Left lung (tissue), 14 donors: ENCODE measurements around the gene PSENEN. TPM values are rescaled to one million over a fixed set of nuclear protein-coding genes. Genes with fewer than 3 reads are reported as not detected.
A peak's percentile ranks its signal among the peaks of the same experiment; 100 is the strongest.

Experiments
- ATAC-seq: fragments of 200-7000 bp; cut with Tn5 transposase; one replicate; pipeline ENCODE4 v1.9.1; 2020; ENCODE audit warnings: moderate library complexity
- DNase-seq, 4 donors: peaks; one replicate each; pipeline ENCODE4 v3.0.0-alpha.2; 2013 to 2020
- H3K27ac ChIP-seq, 2 donors: fragments of 200-600 bp; sonication (generic) in 1 of 2; one replicate each; pipeline versions ENCODE4 v1.5.0 to v1.8.0; 2020 to 2021
- H3K27me3 ChIP-seq, 2 donors: fragments of 200-600 bp; sonication (generic) in 1 of 2; one replicate each; pipeline versions ENCODE4 v1.5.0 to v1.8.0; 2020 to 2021
- H3K36me3 ChIP-seq, 2 donors: fragments of 200-600 bp; sonication (generic) in 1 of 2; one replicate each; pipeline versions ENCODE4 v1.5.0 to v1.8.0; 2020 to 2021
- H3K4me1 ChIP-seq, 2 donors: fragments of 200-600 bp; one replicate each; pipeline ENCODE4 v1.8.0; 2021
- H3K4me3 ChIP-seq, 2 donors: fragments of 200-600 bp; sonication (generic) in 1 of 2; one replicate each; pipeline versions ENCODE4 v1.5.0 to v1.8.0; 2020 to 2021; ENCODE audit warnings: mild to moderate bottlenecking in 1 of 2
- H3K9me3 ChIP-seq, 2 donors: fragments of 200-600 bp; sonication (generic) in 1 of 2; one replicate each; pipeline versions ENCODE4 v1.5.0 to v1.8.0; 2020 to 2021
- intact Hi-C, 2 donors: fragments of 100-400 bp; cut with DNase I; formaldehyde crosslinking; loops; one replicate each; pipeline versions ENCODE4 v1.11.2 to v1.14.2; 2022
- long read RNA-seq, 12 donors: library from polyadenylated mRNA in 2 of 12; unstranded in 2 of 12; transcript quantifications; one replicate each; pipeline ENCODE4 v2.0.0 and lab custom pipeline, GENCODE V29; 2019 to 2026
- polyA plus RNA-seq, 6 donors: library from polyadenylated mRNA; unstranded; fragments of 120-200 nt; gene quantifications; one replicate each; pipeline ENCODE4 v1.2.1, GENCODE V29; 2013; ENCODE audit not compliant: insufficient read length in 6 of 6
- total RNA-seq, 2 donors: library from RNA; stranded (reverse); fragmentation: NEBNext Ultra II Directional; extraction: Animal tissue kit (Norgen Biotek cat#: 25700); gene quantifications; one replicate each; pipeline ENCODE4 v1.2.1, GENCODE V29; 2021
- TF ChIP-seq, protein P1 (sequence below), 2 donors: fragments of 200-600 bp; sonication (generic) in 1 of 2; IDR thresholded peaks; one replicate each; pipeline versions ENCODE4 v1.5.0 to v1.8.0; 2021; ENCODE audit warnings: antibody characterized with exemption in 2 of 2
- donor health status: DM: no; HTN: yes; CAD: no.
- donor health status: DM: no; HTN: no; CAD: no.

Gene PSENEN, protein sequence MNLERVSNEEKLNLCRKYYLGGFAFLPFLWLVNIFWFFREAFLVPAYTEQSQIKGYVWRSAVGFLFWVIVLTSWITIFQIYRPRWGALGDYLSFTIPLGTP
- total RNA-seq (10 to 100 TPM; 59.6 to 90.3 TPM), polyA plus RNA-seq (10 to 100 TPM; 39.6 to 59.7 (median 46.9) TPM)
- long read RNA-seq, donor 1, transcript PSENEN-201 (4 exons, 603 nt), result minor isoform, 5 of 86 reads
- long read RNA-seq, donor 1, transcript PSENEN-202 (4 exons, 1,661 nt), result major isoform, 47 of 86 reads
- long read RNA-seq, donor 1, partial matches to known transcripts, result 16 of 86 reads
- long read RNA-seq, donor 1, other reads (novel, unspliced or antisense), result 14 of 86 reads
- long read RNA-seq, donor 2, transcript PSENEN-202 (4 exons, 1,661 nt), result major isoform, 11 of 15 reads
- long read RNA-seq, donor 2, partial matches to known transcripts, result 0 of 15 reads
- long read RNA-seq, donor 2, other reads (novel, unspliced or antisense), result 0 of 15 reads
- long read RNA-seq, donor 3, transcript PSENEN-202 (4 exons, 1,661 nt), result major isoform, 21 of 22 reads
- long read RNA-seq, donor 3, partial matches to known transcripts, result 0 of 22 reads
- long read RNA-seq, donor 3, other reads (novel, unspliced or antisense), result 0 of 22 reads
- long read RNA-seq, donor 4, transcript PSENEN-202 (4 exons, 1,661 nt), result major isoform, 29 of 34 reads
- long read RNA-seq, donor 4, partial matches to known transcripts, result 1 of 34 reads
- long read RNA-seq, donor 4, other reads (novel, unspliced or antisense), result 0 of 34 reads
- long read RNA-seq, donor 5, transcript PSENEN-202 (4 exons, 1,661 nt), result major isoform, 20 of 59 reads
- long read RNA-seq, donor 5, partial matches to known transcripts, result 21 of 59 reads
- long read RNA-seq, donor 5, other reads (novel, unspliced or antisense), result 14 of 59 reads
- long read RNA-seq, donor 6, transcript PSENEN-202 (4 exons, 1,661 nt), result major isoform, 12 of 19 reads
- long read RNA-seq, donor 6, partial matches to known transcripts, result 0 of 19 reads
- long read RNA-seq, donor 6, other reads (novel, unspliced or antisense), result 0 of 19 reads
- long read RNA-seq, donor 7, transcript PSENEN-202 (4 exons, 1,661 nt), result major isoform, 24 of 24 reads
- long read RNA-seq, donor 7, partial matches to known transcripts, result 0 of 24 reads
- long read RNA-seq, donor 7, other reads (novel, unspliced or antisense), result 0 of 24 reads
- long read RNA-seq, donor 8, transcript PSENEN-202 (4 exons, 1,661 nt), result major isoform, 19 of 20 reads
- long read RNA-seq, donor 8, partial matches to known transcripts, result 0 of 20 reads
- long read RNA-seq, donor 8, other reads (novel, unspliced or antisense), result 0 of 20 reads
- long read RNA-seq, donor 9, partial matches to known transcripts, result 0 of 2 reads
- long read RNA-seq, donor 9, other reads (novel, unspliced or antisense), result 0 of 2 reads
- long read RNA-seq, donor 10, transcript PSENEN-202 (4 exons, 1,661 nt), result major isoform, 35 of 36 reads
- long read RNA-seq, donor 10, partial matches to known transcripts, result 1 of 36 reads
- long read RNA-seq, donor 10, other reads (novel, unspliced or antisense), result 0 of 36 reads
- long read RNA-seq, donor 11, result 0 reads
- long read RNA-seq, donor 12, transcript PSENEN-202 (4 exons, 1,661 nt), result major isoform, 32 of 35 reads
- long read RNA-seq, donor 12, partial matches to known transcripts, result 0 of 35 reads
- long read RNA-seq, donor 12, other reads (novel, unspliced or antisense), result 0 of 35 reads

DNA sequence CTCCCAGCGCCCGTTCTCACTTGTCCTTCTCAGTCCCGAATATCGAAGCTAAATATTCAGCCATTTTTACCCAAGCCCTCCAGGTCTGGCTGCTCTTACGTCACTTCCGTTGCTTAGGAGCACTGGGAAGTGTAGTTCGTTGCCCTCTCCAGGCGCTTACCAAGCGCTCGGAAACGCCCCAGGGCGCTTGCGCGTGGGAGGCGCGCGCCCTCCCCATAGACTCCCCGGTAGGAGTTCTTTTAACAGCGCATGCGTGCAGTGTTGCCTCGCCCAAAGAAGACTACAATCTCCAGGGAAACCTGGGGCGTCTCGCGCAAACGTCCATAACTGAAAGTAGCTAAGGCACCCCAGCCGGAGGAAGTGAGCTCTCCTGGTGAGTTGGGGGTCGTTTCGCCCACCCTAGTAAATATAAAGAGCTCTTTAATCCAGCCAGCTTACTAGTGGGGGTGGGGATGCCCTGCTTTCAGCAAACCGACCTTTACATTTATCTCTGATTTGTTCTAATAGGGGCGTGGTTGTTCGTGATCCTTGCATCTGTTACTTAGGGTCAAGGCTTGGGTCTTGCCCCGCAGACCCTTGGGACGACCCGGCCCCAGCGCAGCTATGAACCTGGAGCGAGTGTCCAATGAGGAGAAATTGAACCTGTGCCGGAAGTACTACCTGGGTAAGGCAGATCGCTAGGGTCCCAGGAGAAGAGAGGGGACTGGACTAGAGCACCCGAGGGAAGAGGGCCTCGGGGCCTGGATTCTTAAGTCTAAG, at the start of gene PSENEN, which contains the start of gene U2AF1L4:
TSS of gene PSENEN (plus strand) at position 324 of the 759 bp plus-strand sequence. CDS start at position 604, 280 bp downstream.
TSS of gene U2AF1L4 (minus strand) at position 91 of the 759 bp plus-strand sequence. CDS start at position 64, 27 bp downstream.
- H3K27me3 ChIP-seq, result no peaks in the 10 kb centered on the region
- DNase-seq, result peak; percentile 98 to 100 (median 98)
- H3K4me3 ChIP-seq, result peak within 1 kb of the TSS; percentile 88
- peak within 1 kb of the TSS; percentile 100 for H3K27ac ChIP-seq
- no peaks in the 10 kb centered on the region for H3K36me3 ChIP-seq
- TF ChIP-seq, protein P1, sequence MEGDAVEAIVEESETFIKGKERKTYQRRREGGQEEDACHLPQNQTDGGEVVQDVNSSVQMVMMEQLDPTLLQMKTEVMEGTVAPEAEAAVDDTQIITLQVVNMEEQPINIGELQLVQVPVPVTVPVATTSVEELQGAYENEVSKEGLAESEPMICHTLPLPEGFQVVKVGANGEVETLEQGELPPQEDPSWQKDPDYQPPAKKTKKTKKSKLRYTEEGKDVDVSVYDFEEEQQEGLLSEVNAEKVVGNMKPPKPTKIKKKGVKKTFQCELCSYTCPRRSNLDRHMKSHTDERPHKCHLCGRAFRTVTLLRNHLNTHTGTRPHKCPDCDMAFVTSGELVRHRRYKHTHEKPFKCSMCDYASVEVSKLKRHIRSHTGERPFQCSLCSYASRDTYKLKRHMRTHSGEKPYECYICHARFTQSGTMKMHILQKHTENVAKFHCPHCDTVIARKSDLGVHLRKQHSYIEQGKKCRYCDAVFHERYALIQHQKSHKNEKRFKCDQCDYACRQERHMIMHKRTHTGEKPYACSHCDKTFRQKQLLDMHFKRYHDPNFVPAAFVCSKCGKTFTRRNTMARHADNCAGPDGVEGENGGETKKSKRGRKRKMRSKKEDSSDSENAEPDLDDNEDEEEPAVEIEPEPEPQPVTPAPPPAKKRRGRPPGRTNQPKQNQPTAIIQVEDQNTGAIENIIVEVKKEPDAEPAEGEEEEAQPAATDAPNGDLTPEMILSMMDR (IDR thresholded peaks at IDR 0.05), result peak in 1 of 2 donors; percentile 23
- peak; percentile 73 for ATAC-seq
- peaks cover 18 to 79% of the 10 kb centered on the region in 2 donors for H3K4me1 ChIP-seq
- intact Hi-C loops, result no loop called here
- no peaks in the 10 kb centered on the region for H3K9me3 ChIP-seq

DNA sequence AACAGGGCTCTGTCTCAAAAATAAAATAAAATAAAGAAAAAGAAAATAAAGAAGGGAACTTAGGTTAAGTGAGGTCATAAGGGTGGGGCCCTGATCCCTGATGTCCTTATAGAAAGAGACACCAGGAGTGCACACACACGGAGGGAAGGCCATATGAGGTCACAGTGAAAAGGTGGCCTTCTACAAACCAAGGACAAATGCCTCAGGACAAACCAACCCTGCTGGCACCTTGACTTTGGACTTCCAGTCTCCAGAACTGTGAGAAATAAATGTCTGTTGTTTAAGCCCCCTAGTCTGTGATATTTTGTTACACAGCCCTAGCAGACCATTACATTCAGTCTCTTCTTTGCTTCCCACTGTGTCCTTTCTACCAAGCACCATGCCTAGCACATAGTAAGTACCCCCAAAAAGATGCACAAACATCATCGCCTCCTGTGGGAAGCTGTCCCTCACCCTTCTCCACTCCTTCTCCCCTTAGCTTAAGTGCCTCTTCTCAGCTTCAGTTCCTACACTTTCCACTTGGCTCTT, 49.5 kb upstream of the PSENEN start:
- TF ChIP-seq, protein P1 (IDR thresholded peaks at IDR 0.05), result no peak
- H3K4me1 ChIP-seq, result no peaks in the 10 kb centered on the region
- ATAC-seq (no peak), DNase-seq (no peak)
- H3K36me3 ChIP-seq, result no peaks in the 10 kb centered on the region
- intact Hi-C loops, result no loop called here
- H3K4me3 ChIP-seq, result no peak overlapping the region
- H3K27me3 ChIP-seq, result no peaks in the 10 kb centered on the region
- H3K9me3 ChIP-seq, result no peaks in the 10 kb centered on the region
- no peak overlapping the region for H3K27ac ChIP-seq

DNA sequence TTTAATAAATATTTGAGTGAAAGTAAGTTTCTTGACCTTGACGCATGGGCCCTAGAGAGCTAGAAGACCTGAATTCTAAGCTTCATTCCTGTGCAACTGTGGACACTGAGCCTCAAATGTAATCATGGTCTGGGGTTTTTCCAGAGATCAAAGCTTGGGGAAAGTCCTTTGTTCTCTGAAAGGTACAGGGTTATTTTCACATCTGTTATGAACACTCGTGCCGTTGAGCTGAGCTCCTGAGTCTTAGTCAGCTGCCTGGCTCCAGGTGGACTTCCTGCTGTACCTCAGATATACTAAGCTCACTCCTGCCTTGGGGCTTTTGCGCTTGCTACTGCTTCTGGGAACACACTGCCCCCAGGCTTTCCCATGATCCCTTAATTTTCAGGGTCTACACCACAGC, 48.6 kb upstream of the PSENEN start:
- TF ChIP-seq, protein P1 (IDR thresholded peaks at IDR 0.05), result no peak
- no peaks in the 10 kb centered on the region for H3K36me3 ChIP-seq
- H3K4me1 ChIP-seq, result peaks cover 0 to 2% of the 10 kb centered on the region in 2 donors
- H3K4me3 ChIP-seq, result no peak overlapping the region
- H3K9me3 ChIP-seq, result no peaks in the 10 kb centered on the region
- no peak overlapping the region for H3K27ac ChIP-seq
- intact Hi-C loops, result no loop called here
- no peak for ATAC-seq
- peaks cover 0 to 2% of the 10 kb centered on the region in 2 donors for H3K27me3 ChIP-seq
- no peak for DNase-seq
